B cell (primary cell): Measurements from ENCODE around the gene GUSB. TPM values are rescaled to one million over a fixed set of nuclear protein-coding genes. Genes with fewer than 3 reads are reported as not detected.
"Not testable (repeated sequence)": the region's sequence is repeated elsewhere in the genome, so short reads cannot be mapped to it uniquely, and the experiment has no call there.

Experiments
- ATAC-seq: fragments of 200-7000 bp; cut with Tn5 transposase; one replicate; pipeline ENCODE4 v1.10.0; 2021; ENCODE audit warnings: low read depth, mild to moderate bottlenecking, moderate number of reproducible peaks, moderate library complexity
- CTCF ChIA-PET: fragments of 350-600 bp; sonication (Branson Sonifier 250); formaldehyde crosslinking; loops from one replicate; lab custom pipeline; 2021; ENCODE audit warnings: antibody characterized with exemption, inconsistent platforms; lab: Charles Lee
- POLR2A ChIA-PET: fragments of 350-600 bp; sonication (Branson Sonifier 250); formaldehyde crosslinking; loops from one replicate; lab custom pipeline; 2021; ENCODE audit warnings: antibody characterized with exemption; lab: Charles Lee
- DNase-seq: peaks from one replicate; pipeline ENCODE4 v3.0.0; 2013
- H2AFZ ChIP-seq: 2 replicates; pipeline ENCODE4 v1.6.1; 2012; ENCODE audit warnings: mild to moderate bottlenecking, low read depth, low read length; ENCODE audit not compliant: insufficient read depth, poor library complexity, severe bottlenecking
- H3K27ac ChIP-seq, 2 donors: 1 replicate in 1 of 2; 2 replicates in 1 of 2; pipeline ENCODE4 v1.5.1; 2012 to 2013; ENCODE audit warnings: low read length in 2 of 2, mild to moderate bottlenecking in 2 of 2, moderate library complexity in 1 of 2
- H3K27me3 ChIP-seq, 4 experiments: fragments of 200-600 bp in 1 of 4; sonication (generic) in 1 of 4; replicated peaks in 1 of 4; 1 replicate in 2 of 4; 2 replicates in 2 of 4; pipeline versions ENCODE4 v1.6.1 to v1.7.0; 2013 to 2016; ENCODE audit warnings: low read length in 3 of 4, mild to moderate bottlenecking in 2 of 4, mixed read lengths in 1 of 4, moderate library complexity in 1 of 4; ENCODE audit not compliant: insufficient read depth in 4 of 4, control insufficient read depth in 3 of 4; ENCODE audit errors: control extremely low read depth in 1 of 4
- H3K36me3 ChIP-seq, 2 experiments: replicated peaks in 1 of 2; 1 replicate in 1 of 2; 2 replicates in 1 of 2; pipeline versions ENCODE4 v1.6.1 to v1.7.1; 2013; ENCODE audit warnings: low read length in 1 of 2; ENCODE audit not compliant: insufficient read depth in 2 of 2, control insufficient read depth in 1 of 2; ENCODE audit errors: control extremely low read depth in 1 of 2, extremely low read depth in 1 of 2
- H3K4me1 ChIP-seq, 2 donors: fragments of 200-600 bp in 1 of 2; sonication (generic) in 1 of 2; 1 replicate in 1 of 2; 2 replicates in 1 of 2; pipeline versions ENCODE4 v1.5.1 to v1.6.1; 2013 to 2017; ENCODE audit warnings: low read length in 2 of 2; ENCODE audit not compliant: control insufficient read depth in 2 of 2, insufficient read depth in 2 of 2
- H3K4me2 ChIP-seq: replicated peaks from 2 replicates; pipeline ENCODE3; 2012; ENCODE audit warnings: mild to moderate bottlenecking, low read depth, low read length; ENCODE audit not compliant: poor library complexity, severe bottlenecking
- H3K4me3 ChIP-seq, 5 experiments: fragments of 200-600 bp in 1 of 5; sonication (generic) in 1 of 5; 1 replicate in 3 of 5; 2 replicates in 2 of 5; pipeline versions ENCODE4 v1.5.1 to v1.7.0; 2011 to 2016; ENCODE audit warnings: low read length in 4 of 5, mild to moderate bottlenecking in 4 of 5, low read depth in 2 of 5, control low read depth in 1 of 5, moderate library complexity in 1 of 5; ENCODE audit not compliant: insufficient read depth in 1 of 5; ENCODE audit errors: control extremely low read depth in 1 of 5, extremely low read depth in 1 of 5
- H3K79me2 ChIP-seq: fragments of 200-600 bp; sonication (generic); one replicate; pipeline ENCODE4 v1.6.0; 2016; ENCODE audit warnings: low read length; ENCODE audit not compliant: control insufficient read depth, insufficient read depth
- H3K9ac ChIP-seq: fragments of 200-600 bp; sonication (generic); 2 replicates; pipeline ENCODE4 v1.6.1; 2017; ENCODE audit warnings: mild to moderate bottlenecking, low read length, moderate library complexity
- H3K9me3 ChIP-seq, 3 donors: one replicate each; pipeline versions ENCODE4 v1.6.1 to v1.7.1; 2013; ENCODE audit warnings: low read length in 2 of 3; ENCODE audit not compliant: control insufficient read depth in 2 of 3, insufficient read depth in 1 of 3; ENCODE audit errors: control extremely low read depth in 1 of 3
- H4K20me1 ChIP-seq: 2 replicates; pipeline ENCODE4 v1.6.0; 2012; ENCODE audit warnings: mild to moderate bottlenecking, low read length; ENCODE audit not compliant: insufficient read depth, control insufficient read depth, poor library complexity, severe bottlenecking
- H3K27ac Mint-ChIP-seq: one replicate; pipeline ENCODE4 v1.8.0; 2021; ENCODE audit warnings: mixed read lengths
- H3K27me3 Mint-ChIP-seq: one replicate; pipeline ENCODE4 v1.8.0; 2021; ENCODE audit warnings: mixed read lengths
- H3K4me1 Mint-ChIP-seq: one replicate; pipeline ENCODE4 v1.8.0; 2021; ENCODE audit warnings: mixed read lengths
- H3K4me3 Mint-ChIP-seq: one replicate; pipeline ENCODE4 v1.8.0; 2021; ENCODE audit warnings: mixed read lengths
- H3K9me3 Mint-ChIP-seq: one replicate; pipeline ENCODE4 v1.8.0; 2022; ENCODE audit warnings: mixed read lengths; ENCODE audit not compliant: insufficient read depth
- EZH2 ChIP-seq: IDR thresholded peaks from 2 replicates; pipeline ENCODE4 v1.6.1; 2012; ENCODE audit warnings: borderline replicate concordance, low read depth, mild to moderate bottlenecking, moderate library complexity, low read length; ENCODE audit not compliant: insufficient read depth, poor library complexity, severe bottlenecking
- WGBS: methylation state at CpG from one replicate; pipeline ENCODE4 v1.1.5; 2013; ENCODE audit warnings: missing lambda C conversion rate; ENCODE audit not compliant: insufficient coverage; 5-methylcytosine and 5-hydroxymethylcytosine counted together
- intact Hi-C: fragments of 100-400 bp; cut with micrococcal nuclease; formaldehyde crosslinking; loops from one replicate; pipeline ENCODE4 v1.10.0; 2022
- polyA plus RNA-seq: library from polyadenylated mRNA; depleted of rRNA; stranded (reverse); fragments of >200 nt; gene quantifications from 2 replicates; pipeline ENCODE4 v1.2.3, GENCODE V29; 2012
- total RNA-seq, 2 donors: library from RNA; stranded (reverse); fragments of 120-200 nt in 1 of 2; gene quantifications; 1 replicate in 1 of 2; 2 replicates in 1 of 2; pipeline versions ENCODE4 v1.2.3 to v1.2.4, GENCODE V29; 2013 to 2022
- TF ChIP-seq, protein P1 (sequence below): fragments of 200-600 bp; IDR thresholded peaks from one replicate; pipeline ENCODE4 v1.8.0; 2022; ENCODE audit warnings: antibody characterized with exemption, mild to moderate bottlenecking

GUSB gene
- total and polyA plus RNA-seq, 2 donors (not counting 1 experiment from before 2014, with no cell fraction given), result 65.4 to 79.5 TPM

GRCh38 chr7:65967361-65968155 is 14.5 kb downstream of the GUSB start:
- no peak overlapping the region for H3K4me3 Mint-ChIP-seq
- no peaks in the 10 kb centered on the region for H3K27me3 ChIP-seq
- H2AFZ ChIP-seq, result no peak overlapping the region
- DNase-seq, result no peak
- H3K9ac ChIP-seq, result no peak overlapping the region
- H3K4me2 ChIP-seq, result no peak overlapping the region
- no peaks in the 10 kb centered on the region for H3K4me1 ChIP-seq
- CTCF ChIA-PET, result no interaction called here
- H3K4me3 ChIP-seq, result no peak overlapping the region
- no peaks in the 10 kb centered on the region for H3K4me1 Mint-ChIP-seq
- no peak overlapping the region for H3K27ac Mint-ChIP-seq
- no peak for ATAC-seq
- no peaks in the 10 kb centered on the region for H3K9me3 Mint-ChIP-seq
- H3K27me3 Mint-ChIP-seq, result no peaks in the 10 kb centered on the region
- H3K27ac ChIP-seq, result no peak overlapping the region
- no peaks in the 10 kb centered on the region for H3K79me2 ChIP-seq
- no peaks in the 10 kb centered on the region for H4K20me1 ChIP-seq
- 98% methylated on average over 17 of the region's 17 CpGs for WGBS
- POLR2A ChIA-PET, result no interaction called here
- peaks cover 3 to 79% of the 10 kb centered on the region in 2 experiments for H3K36me3 ChIP-seq
- intact Hi-C loops, result no loop called here
- no peaks in the 10 kb centered on the region for H3K9me3 ChIP-seq
- TF ChIP-seq EZH2, result no peak
- TF ChIP-seq, protein P1, sequence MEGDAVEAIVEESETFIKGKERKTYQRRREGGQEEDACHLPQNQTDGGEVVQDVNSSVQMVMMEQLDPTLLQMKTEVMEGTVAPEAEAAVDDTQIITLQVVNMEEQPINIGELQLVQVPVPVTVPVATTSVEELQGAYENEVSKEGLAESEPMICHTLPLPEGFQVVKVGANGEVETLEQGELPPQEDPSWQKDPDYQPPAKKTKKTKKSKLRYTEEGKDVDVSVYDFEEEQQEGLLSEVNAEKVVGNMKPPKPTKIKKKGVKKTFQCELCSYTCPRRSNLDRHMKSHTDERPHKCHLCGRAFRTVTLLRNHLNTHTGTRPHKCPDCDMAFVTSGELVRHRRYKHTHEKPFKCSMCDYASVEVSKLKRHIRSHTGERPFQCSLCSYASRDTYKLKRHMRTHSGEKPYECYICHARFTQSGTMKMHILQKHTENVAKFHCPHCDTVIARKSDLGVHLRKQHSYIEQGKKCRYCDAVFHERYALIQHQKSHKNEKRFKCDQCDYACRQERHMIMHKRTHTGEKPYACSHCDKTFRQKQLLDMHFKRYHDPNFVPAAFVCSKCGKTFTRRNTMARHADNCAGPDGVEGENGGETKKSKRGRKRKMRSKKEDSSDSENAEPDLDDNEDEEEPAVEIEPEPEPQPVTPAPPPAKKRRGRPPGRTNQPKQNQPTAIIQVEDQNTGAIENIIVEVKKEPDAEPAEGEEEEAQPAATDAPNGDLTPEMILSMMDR, result no peak

- Histone ChIP-seq H3K27ac (no peak overlapping the region), H3K9ac (no peak overlapping the region), H3K79me2 (no peaks in the 10 kb centered on the region), H3K27me3 (no peaks in the 10 kb centered on the region), H3K36me3 (peaks cover 3 to 77% of the 10 kb centered on the region in 2 experiments), H3K4me3 (no peak overlapping the region), H4K20me1 (no peaks in the 10 kb centered on the region), H3K4me2 (no peak overlapping the region), H3K9me3 (no peaks in the 10 kb centered on the region), H2AFZ (no peak overlapping the region), H3K4me1 (no peaks in the 10 kb centered on the region)
- DNase-seq (no peak), ATAC-seq (no peak)
- no peaks in the 10 kb centered on the region for H3K4me1 Mint-ChIP-seq
- H3K4me3 Mint-ChIP-seq, result no peak overlapping the region
- no peak for TF ChIP-seq EZH2
- TF ChIP-seq, protein P1, result no peak
- intact Hi-C loops, result no loop called here
- no peak overlapping the region for H3K27ac Mint-ChIP-seq
- 90% methylated on average over 2 of the region's 6 CpGs for WGBS
- POLR2A ChIA-PET, result no interaction called here
- H3K27me3 Mint-ChIP-seq, result no peaks in the 10 kb centered on the region
- CTCF ChIA-PET, result interaction anchor here (0.7 kb wide), 1 partner anchor 65 kb away, joined by 3 read pairs; no protein-coding TSS in a partner anchor
- no peaks in the 10 kb centered on the region for H3K9me3 Mint-ChIP-seq
Measured at GRCh38 chr7:65966146-65966545, 15.9 kb downstream of the GUSB start.

DNA sequence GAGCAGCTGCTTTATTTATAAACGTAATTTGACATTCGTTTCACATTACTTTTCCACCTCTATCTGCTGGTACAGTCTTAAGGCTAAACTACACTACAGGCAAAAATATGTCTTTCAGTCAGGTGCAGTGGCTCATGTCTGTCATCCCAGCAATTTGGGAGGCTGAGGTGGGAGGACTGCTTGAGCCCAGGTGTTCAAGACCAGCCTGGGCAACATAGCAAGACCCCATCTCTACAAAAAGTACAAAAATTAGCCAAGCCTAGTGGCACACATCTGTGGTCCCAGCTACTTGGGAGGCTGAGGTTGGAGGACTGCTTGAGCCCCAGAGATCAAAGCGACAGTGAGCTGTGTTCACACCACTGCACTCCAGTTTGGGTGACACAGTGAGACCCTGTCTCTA is 17.3 kb downstream of the GUSB start:
- H3K36me3 ChIP-seq, result peaks cover 7 to 81% of the 10 kb centered on the region in 2 experiments
- H3K9me3 Mint-ChIP-seq, H2AFZ ChIP-seq, POLR2A ChIA-PET, H3K4me2 ChIP-seq, DNase-seq, H3K9ac ChIP-seq, H3K4me3 ChIP-seq, intact Hi-C loops, H3K79me2 ChIP-seq, H3K4me1 Mint-ChIP-seq, H3K9me3 ChIP-seq, CTCF ChIA-PET, ATAC-seq, H3K4me3 Mint-ChIP-seq, H3K4me1 ChIP-seq, H3K27me3 ChIP-seq, H4K20me1 ChIP-seq, H3K27ac ChIP-seq, H3K27ac Mint-ChIP-seq, H3K27me3 Mint-ChIP-seq: not testable (repeated sequence)
- WGBS, result no CpG with 5 or more reads among the region's 3 CpGs
